PC-3 (cell line): ENCODE measurements around the gene YY1. TPM values are rescaled to one million over a fixed set of nuclear protein-coding genes. Genes with fewer than 3 reads are reported as not detected.

Source experiments
- ATAC-seq: fragments of 200-7000 bp; cut with Tn5 transposase; 2 replicates; pipeline ENCODE4 v1.9.1; 2020; ENCODE audit warnings: mild to moderate bottlenecking, moderate library complexity
- BruUV-seq: library from RNA; stranded (reverse); fragments of 400-500 nt; replicated peaks from 2 replicates; lab custom pipeline; 2021; lab: Mats Ljungman, UMichigan
- CTCF ChIA-PET: fragments of 300-600 bp; sonication (Branson Sonifier 250); formaldehyde crosslinking; loops from one replicate; lab custom pipeline; 2022; ENCODE audit warnings: antibody characterized with exemption; lab: Charles Lee
- POLR2A ChIA-PET: fragments of 300-600 bp; sonication (Branson Sonifier 250); formaldehyde crosslinking; loops from one replicate; lab custom pipeline; 2022; ENCODE audit warnings: antibody characterized with exemption; ENCODE audit not compliant: unreplicated experiment; lab: Charles Lee
- DNase-seq: peaks from one replicate; pipeline ENCODE4 v3.0.0-alpha.2; 2015
- H2AFZ ChIP-seq: fragments of 300-600 bp; sonication (generic); 2 replicates; pipeline ENCODE4 v1.6.0; 2016; ENCODE audit warnings: antibody characterized with exemption, low read length
- H3F3A ChIP-seq: fragments of 300-600 bp; sonication (generic); one replicate; pipeline ENCODE4 v1.6.0; 2017; ENCODE audit warnings: antibody characterized with exemption, low read length, control low read depth, mild to moderate bottlenecking; ENCODE audit not compliant: unreplicated experiment
- H3K27ac ChIP-seq: fragments of 300-600 bp; sonication (generic); 2 replicates; pipeline ENCODE4 v1.5.1; 2016; ENCODE audit warnings: mild to moderate bottlenecking, low read length
- H3K27me3 ChIP-seq: fragments of 300-600 bp; sonication (generic); 2 replicates; pipeline ENCODE4 v1.6.1; 2016; ENCODE audit warnings: low read length, mixed read lengths
- H3K36me3 ChIP-seq: fragments of 300-600 bp; sonication (generic); 2 replicates; pipeline ENCODE4 v1.6.1; 2016; ENCODE audit warnings: low read depth, mixed run types, low read length, mixed read lengths
- H3K4me1 ChIP-seq: fragments of 300-600 bp; sonication (generic); 2 replicates; pipeline ENCODE4 v1.5.1; 2016; ENCODE audit warnings: low read length; ENCODE audit not compliant: insufficient read depth
- H3K4me2 ChIP-seq: fragments of 300-600 bp; sonication (generic); 2 replicates; pipeline ENCODE4 v1.6.0; 2016; ENCODE audit warnings: low read length
- H3K4me3 ChIP-seq: fragments of 300-600 bp; sonication (generic); 2 replicates; pipeline ENCODE4 v1.5.1; 2016; ENCODE audit warnings: mild to moderate bottlenecking, low read length, mixed read lengths
- H3K79me2 ChIP-seq: fragments of 300-600 bp; sonication (generic); 2 replicates; pipeline ENCODE4 v1.6.1; 2017; ENCODE audit warnings: low read length, mixed read lengths
- H3K9ac ChIP-seq: fragments of 300-600 bp; sonication (generic); 2 replicates; pipeline ENCODE4 v1.6.0; 2016; ENCODE audit warnings: mild to moderate bottlenecking, low read length
- H3K9me2 ChIP-seq: fragments of 300-600 bp; sonication (generic); replicated peaks from 2 replicates; pipeline ENCODE4 v1.6.1; 2016; ENCODE audit warnings: mixed run types, low read length, mixed read lengths
- H3K9me3 ChIP-seq: fragments of 300-600 bp; sonication (generic); 2 replicates; pipeline ENCODE4 v1.6.1; 2016; ENCODE audit warnings: low read length, mixed read lengths
- H4K20me1 ChIP-seq: fragments of 300-600 bp; sonication (generic); 2 replicates; pipeline ENCODE4 v1.6.1; 2016; ENCODE audit warnings: low read length, mixed read lengths
- CTCF ChIP-seq: fragments of 300-600 bp; sonication (generic); conservative IDR thresholded peaks from 2 replicates; pipeline ENCODE4 v1.5.1; 2017; ENCODE audit warnings: antibody characterized with exemption, low read depth, mild to moderate bottlenecking, low read length
- EZH2 ChIP-seq: fragments of 300-600 bp; sonication (generic); IDR thresholded peaks from one replicate; pipeline ENCODE4 v1.6.1; 2017; ENCODE audit warnings: antibody characterized with exemption, mild to moderate bottlenecking, low read length; ENCODE audit not compliant: unreplicated experiment
- EZH2phosphoT487 ChIP-seq: fragments of 300-600 bp; sonication (generic); IDR thresholded peaks from 2 replicates; pipeline ENCODE4 v1.6.1; 2018; ENCODE audit warnings: mild to moderate bottlenecking, antibody characterized with exemption, low read length, borderline replicate concordance
- intact Hi-C: fragments of 100-400 bp; cut with micrococcal nuclease; formaldehyde crosslinking; loops from 2 replicates; pipeline ENCODE4 v1.9.0; 2023
- total RNA-seq: library from RNA; depleted of rRNA; stranded (reverse); fragments of >200 nt; gene quantifications from 2 replicates; pipeline ENCODE4 v1.2.3, GENCODE V29; 2014

YY1 gene
- total RNA-seq, 1 experiment from 2014 or later = 64.1 TPM

- ChIA-PET CTCF (interaction anchor here (0.6 to 1.0 kb wide), 2 partner anchors 38 to 62 kb away, joined by 3 to 11 read pairs; no protein-coding TSS in a partner anchor), POLR2A (interaction anchor here (0.6 kb wide), 2 partner anchors 69 to 119 kb away, joined by 3 read pairs; no protein-coding TSS in a partner anchor)
- no peak for TF ChIP-seq EZH2phosphoT487
- no peak for TF ChIP-seq EZH2
- TF ChIP-seq CTCF = no peak
- H3K79me2 ChIP-seq = peaks cover 88% of the 10 kb centered on the region
- H3K27ac ChIP-seq = peak overlapping the region; percentile 66
- peak overlapping the region; percentile 90 for H3K4me2 ChIP-seq
- ATAC-seq (no peak), DNase-seq (no peak)
- intact Hi-C loops = loop anchor here (2.0 kb wide), 1 partner anchor 136 kb away; the partner anchor contains the start of gene WDR25
- no peaks in the 10 kb centered on the region for H3F3A ChIP-seq
- H2AFZ ChIP-seq = no peak overlapping the region
- no peaks in the 10 kb centered on the region for H3K27me3 ChIP-seq
- peak overlapping the region; percentile 83 for H3K4me3 ChIP-seq
- H4K20me1 ChIP-seq = peaks cover 51% of the 10 kb centered on the region
- H3K9ac ChIP-seq = peak overlapping the region; percentile 68
- no peaks in the 10 kb centered on the region for H3K9me2 ChIP-seq
- H3K9me3 ChIP-seq = no peaks in the 10 kb centered on the region
- H3K4me1 ChIP-seq = peaks cover 23% of the 10 kb centered on the region
- no peaks in the 10 kb centered on the region; the same call in 1 of the 2 replicates for H3K36me3 ChIP-seq
- BruUV-seq = no TSS peak
Measured at GRCh38 chr14:100240668-100241032, 1.7 kb downstream of the YY1 start.

- DNase-seq = peak; percentile 12
- TF ChIP-seq EZH2phosphoT487 = no peak
- H3F3A ChIP-seq = no peaks in the 10 kb centered on the region
- no peak overlapping the region for H2AFZ ChIP-seq
- no TSS peak for BruUV-seq
- no peaks in the 10 kb centered on the region for H3K27me3 ChIP-seq
- H3K4me1 ChIP-seq = peaks cover 26% of the 10 kb centered on the region
- intact Hi-C loops = loop anchor here (2.0 kb wide), 1 partner anchor 136 kb away; the partner anchor contains the start of gene WDR25
- peaks cover 88% of the 10 kb centered on the region for H3K79me2 ChIP-seq
- POLR2A ChIA-PET = interaction anchor here (0.6 kb wide), 1 partner anchor 68 kb away, joined by 3 read pairs; no protein-coding TSS in a partner anchor
- no peaks in the 10 kb centered on the region; the same call in 1 of the 2 replicates for H3K36me3 ChIP-seq
- CTCF ChIA-PET = interaction anchor here (0.6 to 1.0 kb wide), 2 partner anchors 38 to 62 kb away, joined by 3 to 11 read pairs; no protein-coding TSS in a partner anchor
- peak overlapping the region; percentile 83 for H3K4me3 ChIP-seq
- no peaks in the 10 kb centered on the region for H3K9me2 ChIP-seq
- peak overlapping the region; percentile 90 for H3K4me2 ChIP-seq
- H3K9me3 ChIP-seq = no peaks in the 10 kb centered on the region
- no peak for ATAC-seq
- H3K27ac ChIP-seq = no peak overlapping the region
- H3K9ac ChIP-seq = peak overlapping the region; percentile 68
- H4K20me1 ChIP-seq = peaks cover 51% of the 10 kb centered on the region
Measured at GRCh38 chr14:100241279-100241678, 2.3 kb downstream of the YY1 start.

- TSS peak; percentile 13 for BruUV-seq
Measured at GRCh38 chr14:100243020-100243419, 4.1 kb downstream of the YY1 start.

More at GRCh38 chr14:100243020-100243419, 4.1 kb downstream of the YY1 start:
- POLR2A ChIA-PET = no interaction called here
- Histone ChIP-seq H3K4me1 (peaks cover 22% of the 10 kb centered on the region; the same call in 1 of the 2 replicates), H2AFZ (no peak overlapping the region), H3K27ac (no peak overlapping the region), H4K20me1 (peaks cover 53% of the 10 kb centered on the region), H3F3A (no peaks in the 10 kb centered on the region), H3K4me3 (peak overlapping the region; percentile 6; the same call in 1 of the 2 replicates), H3K4me2 (peak overlapping the region; percentile 90), H3K9ac (no peak overlapping the region), H3K27me3 (no peaks in the 10 kb centered on the region), H3K36me3 (no peaks in the 10 kb centered on the region; the same call in 1 of the 2 replicates), H3K9me3 (no peaks in the 10 kb centered on the region), H3K79me2 (peaks cover 88% of the 10 kb centered on the region), H3K9me2 (no peaks in the 10 kb centered on the region)
- DNase-seq (no peak), ATAC-seq (no peak)
- CTCF ChIA-PET = interaction anchor here (0.5 to 0.7 kb wide), 2 partner anchors 59 to 60 kb away, joined by 5 to 7 read pairs; no protein-coding TSS in a partner anchor
- intact Hi-C loops = no loop called here
- TF ChIP-seq EZH2phosphoT487 (no peak), CTCF (no peak), EZH2 (no peak)
